Measurements from ENCODE around the gene LIPT2. TPM values are rescaled to one million over a fixed set of nuclear protein-coding genes. Genes with fewer than 3 reads are reported as not detected.
A peak's percentile ranks its signal among the peaks of the same experiment; 100 is the strongest.

The LIPT2 gene
- total RNA-seq, 4 donors from 2014 or later = 0.45 to 3.4 (median 3.1) TPM

DNA sequence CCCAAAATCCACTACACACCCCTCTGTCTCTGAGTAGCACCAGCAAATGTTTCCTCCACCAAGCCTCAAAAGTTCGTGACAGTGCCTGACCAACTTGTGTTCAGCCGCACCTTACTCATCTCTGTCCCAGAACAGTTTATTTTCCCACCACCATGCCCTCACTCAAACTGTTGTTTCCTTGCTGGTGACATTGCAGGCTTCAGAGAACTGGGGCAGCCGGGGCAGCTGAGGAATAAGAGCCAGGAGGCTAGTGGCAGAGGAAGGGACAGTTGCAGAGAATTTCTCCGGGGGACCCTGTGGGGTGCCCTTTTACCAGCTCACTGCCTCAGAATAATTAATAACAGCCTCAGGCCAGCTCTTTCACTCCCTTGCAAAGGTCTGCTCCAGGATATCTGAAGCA, 25.5 kb downstream of the LIPT2 start:
- H3K27ac ChIP-seq = peak overlapping the region in 2 of 4 donors; percentile 46 to 72
- no peaks in the 10 kb centered on the region for H3K9me3 ChIP-seq
- no peaks in the 10 kb centered on the region for H3K36me3 ChIP-seq
- peaks cover 3% of the 10 kb centered on the region for H3K27me3 ChIP-seq
- peaks cover 0 to 23% (median 9%) of the 10 kb centered on the region in 3 donors for H3K4me1 ChIP-seq
- ATAC-seq = no peak
- WGBS, 2 donors (ENCODE audit: low coverage in 1 of 2) = 95 to 97% methylated on average over 2 to 4 of the region's 4 CpGs
- TF ChIP-seq, protein P1, sequence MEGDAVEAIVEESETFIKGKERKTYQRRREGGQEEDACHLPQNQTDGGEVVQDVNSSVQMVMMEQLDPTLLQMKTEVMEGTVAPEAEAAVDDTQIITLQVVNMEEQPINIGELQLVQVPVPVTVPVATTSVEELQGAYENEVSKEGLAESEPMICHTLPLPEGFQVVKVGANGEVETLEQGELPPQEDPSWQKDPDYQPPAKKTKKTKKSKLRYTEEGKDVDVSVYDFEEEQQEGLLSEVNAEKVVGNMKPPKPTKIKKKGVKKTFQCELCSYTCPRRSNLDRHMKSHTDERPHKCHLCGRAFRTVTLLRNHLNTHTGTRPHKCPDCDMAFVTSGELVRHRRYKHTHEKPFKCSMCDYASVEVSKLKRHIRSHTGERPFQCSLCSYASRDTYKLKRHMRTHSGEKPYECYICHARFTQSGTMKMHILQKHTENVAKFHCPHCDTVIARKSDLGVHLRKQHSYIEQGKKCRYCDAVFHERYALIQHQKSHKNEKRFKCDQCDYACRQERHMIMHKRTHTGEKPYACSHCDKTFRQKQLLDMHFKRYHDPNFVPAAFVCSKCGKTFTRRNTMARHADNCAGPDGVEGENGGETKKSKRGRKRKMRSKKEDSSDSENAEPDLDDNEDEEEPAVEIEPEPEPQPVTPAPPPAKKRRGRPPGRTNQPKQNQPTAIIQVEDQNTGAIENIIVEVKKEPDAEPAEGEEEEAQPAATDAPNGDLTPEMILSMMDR (IDR thresholded peaks at IDR 0.05) = no peak
- no peak for TF ChIP-seq EP300 (IDR thresholded peaks at IDR 0.05)
- no peak for TF ChIP-seq POLR2AphosphoS5 (IDR thresholded peaks at IDR 0.05)
- no peak for TF ChIP-seq POLR2A (IDR thresholded peaks at IDR 0.05)
- no peak overlapping the region for H3K4me3 ChIP-seq

DNA sequence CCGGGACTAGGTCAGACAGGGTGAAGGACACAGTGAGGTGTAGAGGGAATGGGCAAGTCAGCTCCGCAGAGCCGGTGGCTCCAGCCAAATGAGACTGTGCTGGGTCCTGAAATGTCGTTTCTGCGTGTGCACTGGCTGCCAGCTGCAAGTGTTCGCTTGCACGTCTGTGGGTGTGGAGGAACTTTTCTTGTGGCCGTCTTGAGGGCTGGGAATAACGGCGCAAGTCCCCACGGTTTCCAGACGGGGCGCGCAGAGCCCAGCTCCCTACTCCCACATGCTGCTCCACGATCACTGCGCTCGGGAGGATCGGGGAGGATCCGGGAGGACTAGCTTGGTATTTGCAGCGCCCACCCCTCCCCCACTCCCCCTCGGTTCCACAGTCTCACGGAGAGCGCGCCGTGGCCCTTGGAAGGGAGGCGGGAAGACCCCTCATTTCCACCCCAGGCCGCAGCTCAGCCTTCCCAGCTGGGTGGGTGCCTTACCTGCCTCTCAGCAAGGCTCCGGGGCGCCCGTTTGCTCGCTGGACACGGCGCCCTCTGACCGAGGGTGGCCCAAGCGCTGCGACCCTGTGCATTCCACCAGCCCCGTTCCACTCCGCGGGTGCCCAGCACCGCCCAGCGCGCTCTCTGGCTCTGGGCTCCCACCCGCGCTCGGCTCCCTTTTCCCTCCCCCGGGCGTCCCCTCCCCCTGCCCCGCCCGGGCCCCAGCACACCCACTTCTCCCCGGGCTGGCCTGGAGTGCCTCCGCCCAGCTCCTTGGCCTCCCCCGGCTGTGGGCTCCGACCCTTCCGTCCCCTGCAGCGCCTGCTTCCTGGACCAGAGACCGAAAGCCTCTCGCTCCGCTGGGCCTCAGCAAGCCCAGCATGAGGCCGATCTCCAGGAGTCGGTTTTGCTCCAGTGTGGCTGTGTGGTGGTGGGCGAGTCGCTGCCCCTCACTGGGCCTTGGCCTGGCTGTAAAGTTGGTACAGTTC, 26.3 kb downstream of the LIPT2 start, which contains the start of gene KCNE3:
Gene KCNE3, minus strand, starts transcription at position 634 of the 970 bp plus-strand sequence. CDS start 9,986 bp downstream, outside the sequence.
- H3K27ac ChIP-seq = peak within 1 kb of the TSS in 3 of 4 donors; percentile 42 to 72 (median 46)

DNA sequence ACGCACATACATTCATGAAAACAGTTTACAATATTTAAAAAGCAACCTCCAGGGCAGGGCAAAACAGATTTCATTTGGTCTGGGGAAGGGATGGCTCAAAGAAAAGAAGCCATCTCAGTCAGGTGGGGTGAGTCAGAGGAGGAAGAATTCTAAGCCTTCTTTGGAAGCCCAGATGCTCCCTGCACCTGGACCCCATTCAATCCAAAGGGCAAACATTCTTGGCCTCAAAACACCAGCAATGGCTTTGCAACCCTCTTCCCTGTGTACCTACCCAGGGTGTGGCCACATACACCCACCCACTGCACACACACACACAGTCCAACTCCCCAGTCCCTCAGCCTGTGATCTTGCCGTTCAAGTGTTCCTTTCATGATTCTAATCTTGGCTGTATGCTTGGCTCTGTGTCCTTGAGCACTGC, 28.2 kb downstream of the LIPT2 start:
- TF ChIP-seq POLR2AphosphoS5 (IDR thresholded peaks at IDR 0.05) (no peak), EP300 (IDR thresholded peaks at IDR 0.05) (no peak), POLR2A (IDR thresholded peaks at IDR 0.05) (no peak)
- TF ChIP-seq, protein P1 (IDR thresholded peaks at IDR 0.05) = no peak
- no peaks in the 10 kb centered on the region for H3K36me3 ChIP-seq
- no peak overlapping the region for H3K27ac ChIP-seq
- ATAC-seq = no peak
- no peak overlapping the region for H3K4me3 ChIP-seq
- H3K9me3 ChIP-seq = no peaks in the 10 kb centered on the region
- H3K27me3 ChIP-seq = peaks cover 3% of the 10 kb centered on the region
- WGBS, 2 donors (ENCODE audit: low coverage in 1 of 2) = 71% methylated on average over 2 of the region's 2 CpGs; no CpG with 5 or more reads in 1 of the 2 donors
- H3K4me1 ChIP-seq = peaks cover 0 to 40% (median 9%) of the 10 kb centered on the region in 3 donors

More for the DNA sequence above, 26.3 kb downstream of the LIPT2 start, which contains the start of gene KCNE3:
- Histone ChIP-seq H3K27me3 (peaks cover 3% of the 10 kb centered on the region), H3K9me3 (no peaks in the 10 kb centered on the region), H3K4me1 (peaks cover 0 to 31% (median 9%) of the 10 kb centered on the region in 3 donors), H3K36me3 (no peaks in the 10 kb centered on the region), H3K4me3 (peak within 1 kb of the TSS; percentile 35 to 58)
- peak; percentile 69 for ATAC-seq
- TF ChIP-seq POLR2A (IDR thresholded peaks at IDR 0.05) (peak in 1 of 2 donors; percentile 32), EP300 (IDR thresholded peaks at IDR 0.05) (no peak)
- WGBS, 2 donors (ENCODE audit: low coverage in 1 of 2) = 0% methylated on average over 1 to 2 of the region's 62 CpGs

DNA sequence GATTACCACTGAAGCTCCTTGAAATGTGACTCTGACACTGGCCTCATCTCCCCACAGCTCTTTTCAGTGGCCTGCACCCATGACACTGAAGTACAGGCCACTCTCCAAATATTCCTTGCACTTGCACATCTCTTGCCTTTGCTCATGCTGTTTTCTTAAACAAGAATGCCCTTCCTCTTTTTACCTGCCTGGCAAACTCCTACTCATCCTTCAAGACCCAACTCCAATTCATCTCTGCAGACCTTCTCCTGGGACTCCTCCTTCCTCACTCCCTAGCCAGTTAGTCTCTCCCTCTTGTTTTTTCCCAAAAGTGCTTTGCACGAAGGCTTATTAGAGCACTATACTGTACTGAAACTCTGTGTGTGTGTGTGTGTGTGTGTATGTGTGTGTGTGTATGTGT, 28.8 kb downstream of the LIPT2 start:
- peaks cover 3% of the 10 kb centered on the region for H3K27me3 ChIP-seq
- H3K9me3 ChIP-seq = no peaks in the 10 kb centered on the region
- H3K27ac ChIP-seq = no peak overlapping the region
- WGBS, 2 donors (ENCODE audit: low coverage in 1 of 2) = 80% methylated on average over 1 of the region's 1 CpG; no CpG with 5 or more reads in 1 of the 2 donors
- H3K4me3 ChIP-seq = no peak overlapping the region
- H3K36me3 ChIP-seq = no peaks in the 10 kb centered on the region
- no peak for ATAC-seq
- TF ChIP-seq EP300 (IDR thresholded peaks at IDR 0.05) = no peak
- no peak for TF ChIP-seq POLR2AphosphoS5 (IDR thresholded peaks at IDR 0.05)
- TF ChIP-seq, protein P1 (IDR thresholded peaks at IDR 0.05) = no peak
- peaks cover 0 to 46% (median 9%) of the 10 kb centered on the region in 3 donors for H3K4me1 ChIP-seq

DNA sequence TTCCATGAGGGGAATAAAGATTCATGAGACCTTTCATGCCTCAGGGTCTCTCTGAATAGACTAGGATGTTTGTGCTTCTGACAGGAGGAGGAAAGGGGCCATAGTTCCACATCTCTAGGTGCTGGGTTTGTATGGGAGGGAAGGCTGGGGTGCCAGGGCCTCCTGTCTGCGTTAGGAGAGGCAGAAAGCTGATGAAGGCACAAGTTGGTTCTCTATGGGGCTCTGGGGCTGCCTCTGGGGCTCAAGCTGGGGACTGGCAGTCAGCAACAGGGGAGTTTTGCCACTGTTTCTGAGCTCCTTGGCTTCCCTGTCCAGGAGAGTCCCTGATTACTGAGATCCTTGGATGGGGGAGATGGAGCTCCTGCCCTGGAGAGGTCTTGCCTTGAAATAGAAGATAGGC, 30.3 kb downstream of the LIPT2 start:
- peaks cover 3% of the 10 kb centered on the region for H3K27me3 ChIP-seq
- no peak for ATAC-seq
- TF ChIP-seq, protein P1 (IDR thresholded peaks at IDR 0.05) = no peak
- TF ChIP-seq EP300 (IDR thresholded peaks at IDR 0.05) = no peak
- TF ChIP-seq POLR2A (IDR thresholded peaks at IDR 0.05) = no peak
- TF ChIP-seq POLR2AphosphoS5 (IDR thresholded peaks at IDR 0.05) = no peak
- peak overlapping the region in 1 of 4 donors; percentile 35 for H3K27ac ChIP-seq
- WGBS, 2 donors (ENCODE audit: low coverage in 1 of 2) = no CpG with 5 or more reads among the region's 1 CpG
- H3K36me3 ChIP-seq = no peaks in the 10 kb centered on the region
- no peaks in the 10 kb centered on the region for H3K9me3 ChIP-seq
- peaks cover 0 to 49% (median 9%) of the 10 kb centered on the region in 3 donors for H3K4me1 ChIP-seq
- no peak overlapping the region for H3K4me3 ChIP-seq
